H1 (cell line): ENCODE measurements around the gene NLRP1. TPM values are rescaled to one million over a fixed set of nuclear protein-coding genes. Genes with fewer than 3 reads are reported as not detected.

ENCODE experiments used
- CTCF ChIA-PET: fragments of 300-600 bp; sonication (Branson Sonifier 250); formaldehyde crosslinking; loops from one replicate; lab custom pipeline; 2021; ENCODE audit not compliant: partially characterized antibody; lab: Charles Lee
- POLR2A ChIA-PET: fragments of 300-600 bp; sonication (Branson Sonifier 250); formaldehyde crosslinking; loops from one replicate; lab custom pipeline; 2021; ENCODE audit warnings: inconsistent platforms; ENCODE audit not compliant: partially characterized antibody; lab: Charles Lee
- DNase-seq, 2 experiments: peaks; one replicate each; pipeline versions ENCODE4 v3.0.0 to v3.0.0-alpha.2; 2010 to 2022; ENCODE audit warnings: low spot score in 2 of 2, low read depth in 1 of 2, mixed read lengths in 1 of 2
- FAIRE-seq: peaks from 2 replicates; lab custom pipeline; 2011; peaks lifted over from hg19 to GRCh38; lab: Jason Lieb, UNC
- H2AFZ ChIP-seq: 2 replicates; pipeline ENCODE4 v1.8.1; 2012; ENCODE audit warnings: low read length, inconsistent platforms
- H2AK5ac ChIP-seq: 2 replicates; pipeline ENCODE4 v1.6.1; 2013; ENCODE audit warnings: low read depth, low read length
- H2BK120ac ChIP-seq: replicated peaks from 2 replicates; pipeline ENCODE3; 2013; ENCODE audit warnings: low read depth, low read length, inconsistent platforms
- H2BK12ac ChIP-seq: 2 replicates; pipeline ENCODE4 v1.6.1; 2013; ENCODE audit warnings: low read depth, low read length
- H2BK15ac ChIP-seq: 2 replicates; pipeline ENCODE4 v1.6.1; 2013; ENCODE audit warnings: low read length
- H2BK20ac ChIP-seq: 2 replicates; pipeline ENCODE4 v1.6.1; 2013; ENCODE audit warnings: low read length
- H2BK5ac ChIP-seq: 2 replicates; pipeline ENCODE4 v1.6.1; 2013; ENCODE audit warnings: low read depth, low read length
- H3K14ac ChIP-seq: 2 replicates; pipeline ENCODE4 v1.6.1; 2013; ENCODE audit warnings: inconsistent platforms; ENCODE audit not compliant: insufficient read length
- H3K18ac ChIP-seq: 2 replicates; pipeline ENCODE4 v1.6.1; 2013; ENCODE audit warnings: low read length; ENCODE audit errors: extremely low read depth
- H3K23ac ChIP-seq: 2 replicates; pipeline ENCODE4 v1.6.1; 2013; ENCODE audit warnings: inconsistent platforms; ENCODE audit not compliant: insufficient read length
- H3K23me2 ChIP-seq: 2 replicates; pipeline ENCODE4 v1.6.1; 2013; ENCODE audit warnings: low read depth, low read length
- H3K27ac ChIP-seq: 2 replicates; pipeline ENCODE4 v1.6.1; 2011; ENCODE audit warnings: low read depth, low read length, inconsistent platforms
- H3K27me3 ChIP-seq, 4 experiments: replicated peaks in 1 of 4; 1 replicate in 1 of 4; 2 replicates in 3 of 4; pipeline versions ENCODE4 v1.6.1 to v1.8.1; 2011 to 2013; ENCODE audit warnings: low read length in 3 of 4, mild to moderate bottlenecking in 3 of 4, inconsistent platforms in 2 of 4, mixed read lengths in 2 of 4, moderate library complexity in 1 of 4; ENCODE audit not compliant: control insufficient read depth in 3 of 4, insufficient read depth in 3 of 4; ENCODE audit errors: extremely low read depth in 1 of 4
- H3K36me3 ChIP-seq, 4 experiments: 2 replicates each; pipeline versions ENCODE4 v1.6.1 to v1.8.1; 2011 to 2013; ENCODE audit warnings: mild to moderate bottlenecking in 4 of 4, low read length in 3 of 4, moderate library complexity in 2 of 4, control low read depth in 1 of 4, inconsistent platforms in 1 of 4; ENCODE audit not compliant: insufficient read depth in 4 of 4, control insufficient read depth in 2 of 4
- H3K4ac ChIP-seq: replicated peaks from 2 replicates; pipeline ENCODE3; 2013; ENCODE audit warnings: low read length, low read depth, mixed read lengths, inconsistent platforms; ENCODE audit not compliant: insufficient read length
- H3K4me1 ChIP-seq, 4 experiments: replicated peaks in 1 of 4; 1 replicate in 1 of 4; 2 replicates in 3 of 4; pipeline versions ENCODE4 v1.6.1 to v1.8.1; 2011 to 2013; ENCODE audit warnings: low read length in 3 of 4, inconsistent platforms in 2 of 4, mixed read lengths in 1 of 4; ENCODE audit not compliant: insufficient read depth in 4 of 4, control insufficient read depth in 3 of 4
- H3K4me2 ChIP-seq, 2 experiments: 2 replicates each; pipeline versions ENCODE4 v1.6.1 to v1.8.1; 2011 to 2013; ENCODE audit warnings: low read depth in 2 of 2, low read length in 2 of 2, control low read depth in 1 of 2, inconsistent platforms in 1 of 2, mild to moderate bottlenecking in 1 of 2; ENCODE audit not compliant: insufficient read depth in 1 of 2
- H3K4me3 ChIP-seq, 4 experiments: fragments of 200-600, 300-600 bp in 1 of 4; sonication (generic), shearing (Covaris generic), sonication (Bioruptor Twin) in 1 of 4; 2 replicates each; pipeline versions ENCODE4 v1.5.1 to v1.8.1; 2011 to 2016; ENCODE audit warnings: low read length in 4 of 4, low read depth in 3 of 4, control low read depth in 2 of 4, inconsistent platforms in 2 of 4, mild to moderate bottlenecking in 2 of 4, mixed read lengths in 1 of 4, moderate library complexity in 1 of 4; ENCODE audit not compliant: insufficient read depth in 2 of 4; ENCODE audit errors: extremely low read depth in 1 of 4
- H3K56ac ChIP-seq: replicated peaks from 2 replicates; pipeline ENCODE3; 2013; ENCODE audit warnings: low read depth, mild to moderate bottlenecking, mixed read lengths, low read length, inconsistent platforms; ENCODE audit not compliant: insufficient read length
- H3K79me1 ChIP-seq: 2 replicates; pipeline ENCODE4 v1.6.1; 2013; ENCODE audit warnings: low read depth, low read length, control low read depth
- H3K79me2 ChIP-seq, 2 experiments: 2 replicates each; pipeline versions ENCODE4 v1.6.1 to v1.8.1; 2012 to 2013; ENCODE audit warnings: low read length in 2 of 2, mild to moderate bottlenecking in 2 of 2, inconsistent platforms in 1 of 2; ENCODE audit not compliant: insufficient read depth in 2 of 2, control insufficient read depth in 1 of 2
- H3K9ac ChIP-seq, 4 experiments: replicated peaks in 1 of 4; 1 replicate in 1 of 4; 2 replicates in 3 of 4; pipeline versions ENCODE4 v1.6.1 to v1.8.1; 2011 to 2013; ENCODE audit warnings: low read depth in 3 of 4, low read length in 3 of 4, control low read depth in 2 of 4, mild to moderate bottlenecking in 2 of 4, moderate library complexity in 2 of 4, inconsistent platforms in 1 of 4; ENCODE audit errors: extremely low read depth in 1 of 4
- H3K9me3 ChIP-seq, 2 experiments: 2 replicates each; pipeline versions ENCODE4 v1.6.1 to v1.8.1; 2012 to 2013; ENCODE audit warnings: mild to moderate bottlenecking in 2 of 2, moderate library complexity in 2 of 2, control low read depth in 1 of 2, inconsistent platforms in 1 of 2, low read depth in 1 of 2, low read length in 1 of 2, mixed read lengths in 1 of 2; ENCODE audit not compliant: insufficient read depth in 2 of 2
- H4K20me1 ChIP-seq, 2 experiments: replicated peaks in 1 of 2; 2 replicates each; pipeline versions ENCODE3 to v1.8.1; 2011 to 2013; ENCODE audit warnings: inconsistent platforms in 2 of 2, low read length in 2 of 2, mild to moderate bottlenecking in 1 of 2; ENCODE audit not compliant: insufficient read depth in 2 of 2, control insufficient read depth in 1 of 2
- H4K5ac ChIP-seq: 2 replicates; pipeline ENCODE4 v1.6.1; 2013; ENCODE audit warnings: low read length, low read depth, mixed read lengths, inconsistent platforms; ENCODE audit not compliant: insufficient read length
- H4K8ac ChIP-seq: 2 replicates; pipeline ENCODE4 v1.8.0; 2013; ENCODE audit warnings: mild to moderate bottlenecking, moderate library complexity, low read length, inconsistent platforms; ENCODE audit not compliant: insufficient read depth; ENCODE audit errors: extremely low read depth
- H4K91ac ChIP-seq: replicated peaks from 2 replicates; pipeline ENCODE3; 2013; ENCODE audit warnings: low read length, mixed read lengths, inconsistent platforms; ENCODE audit not compliant: insufficient read length
- CBX8 ChIP-seq: fragments of 300-800, 300-1000 bp; sonication (generic); IDR thresholded peaks from 2 replicates; pipeline ENCODE4 v1.7.1; 2016; ENCODE audit warnings: low read depth, low read length, borderline replicate concordance
- POLR2A ChIP-seq, 2 experiments: IDR thresholded peaks; 1 replicate in 1 of 2; 2 replicates in 1 of 2; pipeline ENCODE4 v1.6.1; 2011; ENCODE audit warnings: low read depth in 2 of 2, low read length in 2 of 2, mild to moderate bottlenecking in 2 of 2; ENCODE audit errors: control extremely low read depth in 1 of 2
- SP2 ChIP-seq: IDR thresholded peaks from 2 replicates; pipeline ENCODE4 v1.6.1; 2012; ENCODE audit warnings: mild to moderate bottlenecking, low read length, inconsistent platforms
- SP4 ChIP-seq: IDR thresholded peaks from 2 replicates; pipeline ENCODE4 v1.6.1; 2012; ENCODE audit warnings: low read length, inconsistent platforms
- TCF12 ChIP-seq: IDR thresholded peaks from 2 replicates; pipeline ENCODE4 v1.6.1; 2011; ENCODE audit warnings: low read depth, mild to moderate bottlenecking, low read length
- polyA plus RNA-seq, 7 experiments: library from polyadenylated mRNA; depleted of rRNA in 3 of 7; stranded (reverse) in 5 of 7; unstranded in 2 of 7; fragments of >200 nt in 5 of 7; fragments of 200-250 nt in 2 of 7; gene quantifications; 1 replicate in 5 of 7; 2 replicates in 1 of 7; 4 replicates in 1 of 7; pipeline versions ENCODE4 v1.2.1 to v1.2.3, GENCODE V29; 2011 to 2013; ENCODE audit warnings: missing spikeins in 2 of 7, mixed read lengths in 2 of 7
- total RNA-seq: library from RNA; stranded (reverse); fragmentation: NEBNext Ultra II Directional; extraction: Animal tissue kit (Norgen Biotek cat#: 25700); gene quantifications from 2 replicates; pipeline ENCODE4 v1.2.1, GENCODE V29; 2021

NLRP1 gene
- total and polyA plus RNA-seq, 2 of the 8 experiments (the other 6 are each of a cell fraction or from before 2014, with no cell fraction given), result 8.6 to 10.4 TPM

DNA sequence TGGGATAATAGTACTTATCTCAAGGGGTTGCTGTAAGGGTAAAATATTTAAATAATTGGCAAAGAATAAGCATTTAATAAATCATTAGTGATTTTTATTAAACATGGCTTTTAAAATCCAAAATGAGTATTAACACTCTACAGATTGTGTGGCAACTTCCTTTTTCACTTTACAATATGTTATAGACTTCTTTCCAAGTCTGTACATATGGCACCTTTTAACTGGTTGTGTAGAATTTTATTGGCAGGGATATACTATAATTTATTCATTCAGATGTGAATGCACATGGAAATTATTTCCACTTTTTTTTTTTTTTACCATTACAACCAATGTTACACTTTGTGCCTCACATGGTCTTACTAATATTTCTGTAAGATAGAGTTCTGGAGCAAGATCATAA is 15.7 kb upstream of the NLRP1 start:
- TF ChIP-seq CBX8 (no peak), TCF12 (no peak), SP4 (no peak), SP2 (no peak), POLR2A (IDR thresholded peaks at IDR 0.05; ENCODE audit: control extremely low read depth in 1 of 2, low read depth in 2 of 2, low read length in 2 of 2) (no peak)
- TF ChIP-seq, all 59 proteins: peak for 0
- H3K27me3 ChIP-seq, result no peaks in the 10 kb centered on the region
- no peak overlapping the region for H3K4me2 ChIP-seq
- H3K18ac ChIP-seq, result no peak overlapping the region
- no peak overlapping the region for H2AFZ ChIP-seq
- no peaks in the 10 kb centered on the region for H3K36me3 ChIP-seq
- H3K9ac ChIP-seq, result no peak overlapping the region
- no peak overlapping the region for H2BK20ac ChIP-seq
- H2BK15ac ChIP-seq, result no peak overlapping the region
- no peak overlapping the region for H3K4me3 ChIP-seq
- H4K20me1 ChIP-seq, result no peaks in the 10 kb centered on the region
- POLR2A ChIA-PET, result no interaction called here
- no peaks in the 10 kb centered on the region for H3K9me3 ChIP-seq
- H2BK12ac ChIP-seq, result no peak overlapping the region
- H3K79me1 ChIP-seq, result no peaks in the 10 kb centered on the region
- DNase-seq, result no peak
- no peak overlapping the region for H3K4ac ChIP-seq
- H2AK5ac ChIP-seq, result no peak overlapping the region
- H2BK120ac ChIP-seq, result no peak overlapping the region
- CTCF ChIA-PET, result interaction anchor here (1.0 kb wide), 1 partner anchor 12 kb away, joined by 3 read pairs; no protein-coding TSS in a partner anchor
- H4K8ac ChIP-seq, result no peak overlapping the region
- H3K4me1 ChIP-seq, result no peaks in the 10 kb centered on the region; a peak in 1 of 7 replicates
- H3K27ac ChIP-seq, result no peak overlapping the region
- no peak overlapping the region for H3K56ac ChIP-seq
- H3K23ac ChIP-seq, result no peak overlapping the region
- no peak overlapping the region for H4K5ac ChIP-seq
- no peak overlapping the region for H3K14ac ChIP-seq
- H3K23me2 ChIP-seq, result no peaks in the 10 kb centered on the region; the same call in 1 of the 2 replicates
- no peak for FAIRE-seq
- H3K79me2 ChIP-seq, result no peaks in the 10 kb centered on the region
- no peak overlapping the region for H4K91ac ChIP-seq
- H2BK5ac ChIP-seq, result no peak overlapping the region
